ENCODE data around the gene KIAA1755. TPM values are rescaled to one million over a fixed set of nuclear protein-coding genes. Genes with fewer than 3 reads are reported as not detected.
"Not testable (repeated sequence)": the region's sequence is repeated elsewhere in the genome, so short reads cannot be mapped to it uniquely, and the experiment has no call there.

KIAA1755 gene
- total RNA-seq, 1 experiment from 2014 or later: 0.44 TPM

DNA sequence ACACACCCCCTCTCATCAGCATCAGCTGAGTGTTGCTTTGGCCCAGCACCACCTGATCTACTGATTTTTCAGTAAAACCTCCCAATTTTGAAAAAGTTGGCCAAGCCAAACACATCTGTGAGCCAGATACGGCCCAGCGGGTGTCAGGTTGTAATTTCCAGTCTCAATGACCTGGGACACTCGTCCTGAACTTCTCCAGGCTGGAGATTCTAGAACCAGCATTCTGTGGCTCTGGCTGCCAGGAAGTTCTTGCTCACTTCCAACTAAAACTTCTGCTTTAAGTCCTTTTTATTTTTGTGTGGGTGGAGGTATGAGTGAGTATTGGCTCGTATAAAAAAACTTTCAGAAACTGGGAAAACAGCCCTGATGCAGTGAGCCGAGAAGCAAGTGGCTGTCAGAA is 5.1 kb downstream of the KIAA1755 start:
- Histone ChIP-seq H4K20me1 (ENCODE audit: low read length) (no peaks in the 10 kb centered on the region), H3K4me3 (ENCODE audit: low read length) (no peak overlapping the region), H3K4me1 (ENCODE audit: insufficient read depth, low read length) (no peaks in the 10 kb centered on the region), H3K9me2 (replicated peaks; ENCODE audit: low read length) (no peaks in the 10 kb centered on the region), H3K36me3 (ENCODE audit: low read depth, low read length) (no peaks in the 10 kb centered on the region), H3F3A (ENCODE audit: low read length, unreplicated experiment) (no peaks in the 10 kb centered on the region), H2AFZ (ENCODE audit: low read length) (no peak overlapping the region), H3K27me3 (ENCODE audit: low read length) (no peaks in the 10 kb centered on the region), H3K9ac (ENCODE audit: low read length) (no peak overlapping the region), H3K4me2 (ENCODE audit: low read length) (no peak overlapping the region), H3K9me3 (ENCODE audit: low read length) (no peaks in the 10 kb centered on the region), H3K79me2 (ENCODE audit: low read length) (no peaks in the 10 kb centered on the region), H3K27ac (ENCODE audit: low read length) (no peak overlapping the region)
- CTCF ChIA-PET: no interaction called here
- ATAC-seq: no peak
- TF ChIP-seq EZH2 (IDR thresholded peaks at IDR 0.05; ENCODE audit: low read length, unreplicated experiment): no peak
- no peak for DNase-seq
- intact Hi-C loops (cut with micrococcal nuclease): no loop called here
- no TSS peak for BruUV-seq (replicated peaks)
- POLR2A ChIA-PET (ENCODE audit: unreplicated experiment): interaction anchor here (0.5 kb wide), 1 partner anchor 211 kb away, joined by 7 read pairs; no protein-coding TSS in a partner anchor

- BruUV-seq (replicated peaks); H3K9ac ChIP-seq (ENCODE audit: low read length); CTCF ChIA-PET; H3K36me3 ChIP-seq (ENCODE audit: low read depth, low read length); ATAC-seq; intact Hi-C loops (cut with micrococcal nuclease); H4K20me1 ChIP-seq (ENCODE audit: low read length); H2AFZ ChIP-seq (ENCODE audit: low read length); H3K9me2 ChIP-seq (replicated peaks; ENCODE audit: low read length); H3K79me2 ChIP-seq (ENCODE audit: low read length); H3F3A ChIP-seq (ENCODE audit: low read length, unreplicated experiment); H3K9me3 ChIP-seq (ENCODE audit: low read length); H3K4me3 ChIP-seq (ENCODE audit: low read length); H3K4me1 ChIP-seq (ENCODE audit: insufficient read depth, low read length); H3K27ac ChIP-seq (ENCODE audit: low read length); H3K4me2 ChIP-seq (ENCODE audit: low read length); H3K27me3 ChIP-seq (ENCODE audit: low read length); DNase-seq; POLR2A ChIA-PET (ENCODE audit: unreplicated experiment): not testable (repeated sequence)
Measured at GRCh38 chr20:38254621-38255020, 5.9 kb downstream of the KIAA1755 start.

GRCh38 chr20:38253571-38253970 is 7.0 kb downstream of the KIAA1755 start:
- ChIA-PET CTCF (no interaction called here), POLR2A (ENCODE audit: unreplicated experiment) (no interaction called here)
- Histone ChIP-seq H2AFZ (ENCODE audit: low read length) (no peak overlapping the region), H3K4me3 (ENCODE audit: low read length) (no peak overlapping the region), H3K36me3 (ENCODE audit: low read depth, low read length) (no peaks in the 10 kb centered on the region), H3K4me2 (ENCODE audit: low read length) (no peak overlapping the region), H3F3A (ENCODE audit: low read length, unreplicated experiment) (no peaks in the 10 kb centered on the region), H3K79me2 (ENCODE audit: low read length) (no peaks in the 10 kb centered on the region), H3K9ac (ENCODE audit: low read length) (no peak overlapping the region), H3K27ac (ENCODE audit: low read length) (no peak overlapping the region), H3K4me1 (ENCODE audit: insufficient read depth, low read length) (no peaks in the 10 kb centered on the region), H4K20me1 (ENCODE audit: low read length) (no peaks in the 10 kb centered on the region), H3K9me2 (replicated peaks; ENCODE audit: low read length) (no peaks in the 10 kb centered on the region), H3K9me3 (ENCODE audit: low read length) (no peaks in the 10 kb centered on the region), H3K27me3 (ENCODE audit: low read length) (no peaks in the 10 kb centered on the region)
- DNase-seq (no peak), ATAC-seq (no peak)
- no TSS peak for BruUV-seq (replicated peaks)
- TF ChIP-seq, protein P1, sequence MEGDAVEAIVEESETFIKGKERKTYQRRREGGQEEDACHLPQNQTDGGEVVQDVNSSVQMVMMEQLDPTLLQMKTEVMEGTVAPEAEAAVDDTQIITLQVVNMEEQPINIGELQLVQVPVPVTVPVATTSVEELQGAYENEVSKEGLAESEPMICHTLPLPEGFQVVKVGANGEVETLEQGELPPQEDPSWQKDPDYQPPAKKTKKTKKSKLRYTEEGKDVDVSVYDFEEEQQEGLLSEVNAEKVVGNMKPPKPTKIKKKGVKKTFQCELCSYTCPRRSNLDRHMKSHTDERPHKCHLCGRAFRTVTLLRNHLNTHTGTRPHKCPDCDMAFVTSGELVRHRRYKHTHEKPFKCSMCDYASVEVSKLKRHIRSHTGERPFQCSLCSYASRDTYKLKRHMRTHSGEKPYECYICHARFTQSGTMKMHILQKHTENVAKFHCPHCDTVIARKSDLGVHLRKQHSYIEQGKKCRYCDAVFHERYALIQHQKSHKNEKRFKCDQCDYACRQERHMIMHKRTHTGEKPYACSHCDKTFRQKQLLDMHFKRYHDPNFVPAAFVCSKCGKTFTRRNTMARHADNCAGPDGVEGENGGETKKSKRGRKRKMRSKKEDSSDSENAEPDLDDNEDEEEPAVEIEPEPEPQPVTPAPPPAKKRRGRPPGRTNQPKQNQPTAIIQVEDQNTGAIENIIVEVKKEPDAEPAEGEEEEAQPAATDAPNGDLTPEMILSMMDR (conservative IDR thresholded peaks at IDR 0.05; ENCODE audit: low read depth, low read length): no peak
- TF ChIP-seq EZH2 (IDR thresholded peaks at IDR 0.05; ENCODE audit: low read length, unreplicated experiment) (no peak), EZH2phosphoT487 (IDR thresholded peaks at IDR 0.05; ENCODE audit: borderline replicate concordance, low read length) (no peak)
- intact Hi-C loops (cut with micrococcal nuclease): no loop called here

Data from PC-3 (cell line).